ENCODE measurements around the gene LGALS3BP. TPM values are rescaled to one million over a fixed set of nuclear protein-coding genes. Genes with fewer than 3 reads are reported as not detected.

Gene LGALS3BP
- total RNA-seq, 1 experiment from 2014 or later = 57.9 TPM

- no peak for TF ChIP-seq SOX15 (CRISPR knock-in tag; IDR thresholded peaks at IDR 0.05)
- TF ChIP-seq TEAD1 (CRISPR knock-in tag; IDR thresholded peaks at IDR 0.05) = peak; percentile 44; the same call in 1 of the 2 replicates
- TF ChIP-seq CDX4 (CRISPR knock-in tag; IDR thresholded peaks at IDR 0.05; ENCODE audit: borderline replicate concordance) = no peak
- no peak for TF ChIP-seq ERG (CRISPR knock-in tag; IDR thresholded peaks at IDR 0.05)
These were observed 4.8 kb downstream of the LGALS3BP start (continued) for GRCh38 chr17:78974635-78975591.

GRCh38 chr17:78973792-78974520 lies 5.8 kb downstream of the LGALS3BP start:
- POLR2A ChIA-PET = interaction anchor here (0.7 kb wide), 1 partner anchor 50 kb away, joined by 3 read pairs; no protein-coding TSS in a partner anchor
- H3K27me3 Mint-ChIP-seq (ENCODE audit: low read depth) = no peaks in the 10 kb centered on the region; the same call in 1 of the 2 replicates
- H3K9me3 Mint-ChIP-seq = no peaks in the 10 kb centered on the region
- H3K36me3 Mint-ChIP-seq = peaks cover 4% of the 10 kb centered on the region; the same call in 1 of the 2 replicates
- H3K4me3 Mint-ChIP-seq = no peak overlapping the region
- peaks cover 24% of the 10 kb centered on the region for H3K4me1 Mint-ChIP-seq
- no peak overlapping the region for H3K27ac Mint-ChIP-seq
- TF ChIP-seq GABPB1 (CRISPR knock-in tag; IDR thresholded peaks at IDR 0.05) (no peak), ZNF138 (CRISPR knock-in tag; conservative IDR thresholded peaks at IDR 0.05) (no peak), NR3C1 (CRISPR knock-in tag; conservative IDR thresholded peaks at IDR 0.05; ENCODE audit: low read depth) (no peak), ELF4 (CRISPR knock-in tag; IDR thresholded peaks at IDR 0.05; ENCODE audit: low read depth) (no peak), ZNF532 (CRISPR knock-in tag; IDR thresholded peaks at IDR 0.05; ENCODE audit: borderline replicate concordance) (no peak), KAT7 (CRISPR knock-in tag; IDR thresholded peaks at IDR 0.05; ENCODE audit: borderline replicate concordance) (no peak)
- DNase-seq (ENCODE audit: low spot score) (no peak), ATAC-seq (no peak)
- CTCF ChIA-PET = interaction anchor here (1.0 to 8.3 kb wide), 7 partner anchors 13 to 130 kb away, joined by 3 to 95 read pairs (median 4); no protein-coding TSS in a partner anchor

GRCh38 chr17:78973196-78973595 lies 6.5 kb downstream of the LGALS3BP start:
- Mint-ChIP-seq H3K9me3 (no peaks in the 10 kb centered on the region), H3K27ac (no peak overlapping the region), H3K4me3 (no peak overlapping the region), H3K4me1 (peaks cover 24% of the 10 kb centered on the region), H3K36me3 (peaks cover 4% of the 10 kb centered on the region; the same call in 1 of the 2 replicates), H3K27me3 (ENCODE audit: low read depth) (no peaks in the 10 kb centered on the region; the same call in 1 of the 2 replicates)
- DNase-seq (ENCODE audit: low spot score) (peak; percentile 63), ATAC-seq (peak; percentile 43)
- ChIA-PET POLR2A (interaction anchor here (2.2 kb wide), 1 partner anchor 107 kb away, joined by 6 read pairs; no protein-coding TSS in a partner anchor), CTCF (interaction anchor here (1.1 to 8.3 kb wide), 5 partner anchors 14 to 130 kb away, joined by 3 to 95 read pairs (median 4); no protein-coding TSS in a partner anchor)
- TF ChIP-seq EMX1 (CRISPR knock-in tag; IDR thresholded peaks at IDR 0.05) (no peak), TCF7 (CRISPR knock-in tag; IDR thresholded peaks at IDR 0.05; ENCODE audit: low read depth) (0 out of 2 replicates have a peak, but pooled peaks have one; percentile 0), FOXP1 (CRISPR knock-in tag; IDR thresholded peaks at IDR 0.05; ENCODE audit: borderline replicate concordance) (0 out of 2 replicates have a peak, but pooled peaks have one; percentile 31)

Data from WTC11 (cell line).